ENCODE measurements around the gene VWC2L. TPM values are rescaled to one million over a fixed set of nuclear protein-coding genes. Genes with fewer than 3 reads are reported as not detected.

VWC2L gene
- total RNA-seq, 1 donor from 2014 or later = not detected

GRCh38 chr2:214471382-214471781 lies 60.5 kb downstream of the VWC2L start:
- no peak overlapping the region for H3K4me3 ChIP-seq
- H3K27me3 ChIP-seq = no peaks in the 10 kb centered on the region
- no peaks in the 10 kb centered on the region for H3K9me3 ChIP-seq
- no peak overlapping the region for H3K27ac ChIP-seq
- no peaks in the 10 kb centered on the region for H3K4me1 ChIP-seq
- intact Hi-C loops (cut with DNase I) = no loop called here
- DNase-seq (no peak), ATAC-seq (no peak)
- TF ChIP-seq, protein P1, sequence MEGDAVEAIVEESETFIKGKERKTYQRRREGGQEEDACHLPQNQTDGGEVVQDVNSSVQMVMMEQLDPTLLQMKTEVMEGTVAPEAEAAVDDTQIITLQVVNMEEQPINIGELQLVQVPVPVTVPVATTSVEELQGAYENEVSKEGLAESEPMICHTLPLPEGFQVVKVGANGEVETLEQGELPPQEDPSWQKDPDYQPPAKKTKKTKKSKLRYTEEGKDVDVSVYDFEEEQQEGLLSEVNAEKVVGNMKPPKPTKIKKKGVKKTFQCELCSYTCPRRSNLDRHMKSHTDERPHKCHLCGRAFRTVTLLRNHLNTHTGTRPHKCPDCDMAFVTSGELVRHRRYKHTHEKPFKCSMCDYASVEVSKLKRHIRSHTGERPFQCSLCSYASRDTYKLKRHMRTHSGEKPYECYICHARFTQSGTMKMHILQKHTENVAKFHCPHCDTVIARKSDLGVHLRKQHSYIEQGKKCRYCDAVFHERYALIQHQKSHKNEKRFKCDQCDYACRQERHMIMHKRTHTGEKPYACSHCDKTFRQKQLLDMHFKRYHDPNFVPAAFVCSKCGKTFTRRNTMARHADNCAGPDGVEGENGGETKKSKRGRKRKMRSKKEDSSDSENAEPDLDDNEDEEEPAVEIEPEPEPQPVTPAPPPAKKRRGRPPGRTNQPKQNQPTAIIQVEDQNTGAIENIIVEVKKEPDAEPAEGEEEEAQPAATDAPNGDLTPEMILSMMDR (IDR thresholded peaks at IDR 0.05) = no peak
- no peaks in the 10 kb centered on the region for H3K36me3 ChIP-seq

- H3K27ac ChIP-seq = no peak overlapping the region
Observed at GRCh38 chr2:214471990-214472389, 61.1 kb downstream of the VWC2L start.

DNA sequence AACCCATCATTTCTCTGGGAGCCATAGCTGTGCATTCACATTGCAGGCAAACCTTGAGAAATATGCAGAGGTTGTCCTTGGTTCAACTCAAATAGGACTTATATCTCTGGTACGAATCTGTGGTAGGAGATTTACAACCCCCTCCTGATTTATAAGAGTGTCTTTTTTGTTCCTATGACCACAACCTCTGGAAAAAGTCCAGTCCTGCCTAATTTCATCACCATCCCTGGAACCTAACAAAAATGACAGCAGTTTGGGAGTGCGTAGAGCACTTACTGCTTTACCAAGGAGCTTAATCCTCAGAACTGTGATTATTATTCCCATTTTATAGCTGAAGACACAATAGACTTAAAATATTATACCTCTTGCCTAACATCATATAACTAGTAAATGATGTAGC lies 66.5 kb downstream of the VWC2L start:
- H3K27me3 ChIP-seq = no peaks in the 10 kb centered on the region
- DNase-seq (no peak), ATAC-seq (no peak)
- H3K9me3 ChIP-seq = no peaks in the 10 kb centered on the region
- H3K4me3 ChIP-seq = no peak overlapping the region
- H3K27ac ChIP-seq = no peak overlapping the region
- no peaks in the 10 kb centered on the region for H3K4me1 ChIP-seq
- H3K36me3 ChIP-seq = no peaks in the 10 kb centered on the region
- TF ChIP-seq, protein P1 (IDR thresholded peaks at IDR 0.05) = no peak
- intact Hi-C loops (cut with DNase I) = no loop called here

More at GRCh38 chr2:214471990-214472389, 61.1 kb downstream of the VWC2L start:
- Histone ChIP-seq H3K36me3 (no peaks in the 10 kb centered on the region), H3K9me3 (no peaks in the 10 kb centered on the region), H3K27me3 (no peaks in the 10 kb centered on the region), H3K4me3 (no peak overlapping the region), H3K4me1 (no peaks in the 10 kb centered on the region)
- TF ChIP-seq, protein P1 (IDR thresholded peaks at IDR 0.05) = no peak
- ATAC-seq = no peak
- intact Hi-C loops (cut with DNase I) = no loop called here
- no peak for DNase-seq

- DNase-seq = no peak
- Histone ChIP-seq H3K4me1 (no peaks in the 10 kb centered on the region), H3K27ac (no peak overlapping the region), H3K27me3 (no peaks in the 10 kb centered on the region), H3K36me3 (no peaks in the 10 kb centered on the region), H3K9me3 (no peaks in the 10 kb centered on the region), H3K4me3 (no peak overlapping the region)
- TF ChIP-seq, protein P1 (IDR thresholded peaks at IDR 0.05) = no peak
- peak; percentile 57 for ATAC-seq
- intact Hi-C loops (cut with DNase I) = no loop called here
Observed at GRCh38 chr2:214481204-214481603, 70.3 kb downstream of the VWC2L start.

- no peaks in the 10 kb centered on the region for H3K36me3 ChIP-seq
- intact Hi-C loops (cut with DNase I) = no loop called here
- H3K9me3 ChIP-seq = no peaks in the 10 kb centered on the region
Observed at GRCh38 chr2:214482728-214483127, 71.9 kb downstream of the VWC2L start.

More at GRCh38 chr2:214482728-214483127, 71.9 kb downstream of the VWC2L start:
- ATAC-seq (no peak), DNase-seq (no peak)
- Histone ChIP-seq H3K27ac (no peak overlapping the region), H3K4me3 (no peak overlapping the region), H3K27me3 (no peaks in the 10 kb centered on the region), H3K4me1 (no peaks in the 10 kb centered on the region)
- TF ChIP-seq, protein P1 (IDR thresholded peaks at IDR 0.05) = no peak

Data from upper lobe of right lung (tissue), 1 donor.